ENCODE results near the gene MAP4K1.

DNA sequence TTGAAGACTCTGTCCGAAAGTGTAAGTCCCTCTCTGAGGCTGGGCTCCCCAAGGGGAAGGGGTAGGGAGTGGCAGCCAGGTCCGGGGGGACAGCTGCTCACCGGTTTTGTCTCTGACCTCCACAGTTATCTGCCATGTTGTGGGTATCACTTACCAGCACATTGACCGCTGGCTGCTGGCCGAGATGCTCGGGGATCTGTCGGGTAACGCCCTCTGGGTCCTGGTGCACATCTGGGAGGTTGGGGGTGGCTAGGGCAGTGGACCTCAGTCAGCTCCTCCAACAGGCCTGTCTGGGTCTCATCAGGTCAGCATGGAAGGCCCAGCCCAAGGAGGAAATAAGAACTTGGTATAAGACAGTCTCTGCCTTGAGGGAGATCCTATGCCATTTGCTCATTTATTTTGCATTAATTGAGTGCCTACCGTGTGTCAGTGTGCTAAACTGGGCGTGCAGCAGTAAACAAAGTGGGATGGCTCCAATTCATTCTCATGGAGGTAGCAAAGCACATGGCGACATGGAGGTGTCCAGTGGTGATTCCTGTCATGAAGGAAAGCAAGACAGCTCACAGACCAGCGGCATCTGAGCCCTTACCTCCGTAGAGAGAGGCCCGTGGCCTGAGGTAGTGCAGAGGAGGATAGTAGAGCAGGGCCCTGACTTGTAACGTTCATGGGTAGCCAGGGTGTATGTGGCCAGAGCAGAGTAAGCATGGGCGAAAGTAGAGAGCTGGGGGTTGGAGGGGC lies 14.9 kb upstream of the MAP4K1 start:
- no peak for TF ChIP-seq CTCF (IDR thresholded peaks at IDR 0.05; ENCODE audit: low read depth, low read length)
- TF ChIP-seq EZH2phosphoT487 (IDR thresholded peaks at IDR 0.05; ENCODE audit: low read depth): no peak

Data from OCI-LY3 (cell line).